CD8-positive, alpha-beta memory T cell (primary cell): Measurements from ENCODE around the gene LEF1. TPM values are rescaled to one million over a fixed set of nuclear protein-coding genes. Genes with fewer than 3 reads are reported as not detected.
A peak's percentile ranks its signal among the peaks of the same experiment; 100 is the strongest.

ENCODE experiments used
- CTCF ChIA-PET: fragments of 350-600 bp; sonication (Branson Sonifier 250); formaldehyde crosslinking; loops from one replicate; lab custom pipeline; 2021; ENCODE audit warnings: antibody characterized with exemption; lab: Charles Lee
- POLR2A ChIA-PET: fragments of 350-600 bp; sonication (Branson Sonifier 250); formaldehyde crosslinking; loops from one replicate; lab custom pipeline; 2021; ENCODE audit warnings: antibody characterized with exemption; lab: Charles Lee
- DNase-seq, 5 donors: peaks; one replicate each; pipeline versions ENCODE4 v3.0.0 to v3.0.0-alpha.2; 2020 to 2022; ENCODE audit warnings: mixed read lengths in 1 of 5
- H3K27ac ChIP-seq: one replicate; pipeline ENCODE4 v1.7.0; 2013; ENCODE audit warnings: low read depth, mild to moderate bottlenecking, low read length, moderate library complexity
- H3K27me3 ChIP-seq: 2 replicates; pipeline ENCODE4 v1.7.0; 2013; ENCODE audit warnings: low read length, mild to moderate bottlenecking; ENCODE audit not compliant: insufficient read depth, poor library complexity, severe bottlenecking
- H3K36me3 ChIP-seq: 2 replicates; pipeline ENCODE4 v1.7.0; 2013; ENCODE audit warnings: mild to moderate bottlenecking, low read length, moderate library complexity; ENCODE audit not compliant: insufficient read depth
- H3K4me1 ChIP-seq: 2 replicates; pipeline ENCODE4 v1.7.0; 2013; ENCODE audit warnings: mild to moderate bottlenecking, low read length, moderate library complexity; ENCODE audit not compliant: insufficient read depth
- H3K4me3 ChIP-seq: 2 replicates; pipeline ENCODE4 v1.7.0; 2013; ENCODE audit warnings: mild to moderate bottlenecking, low read length
- H3K9me3 ChIP-seq: 2 replicates; pipeline ENCODE4 v1.7.0; 2013; ENCODE audit warnings: mild to moderate bottlenecking, low read length
- H3K27ac Mint-ChIP-seq, 8 donors: one replicate each; pipeline ENCODE4 v1.8.0; 2020 to 2021; ENCODE audit warnings: mixed read lengths in 8 of 8, mild to moderate bottlenecking in 6 of 8, inconsistent platforms in 3 of 8, moderate library complexity in 3 of 8
- H3K27me3 Mint-ChIP-seq, 2 donors: one replicate each; pipeline ENCODE4 v1.8.0; 2020 to 2021; ENCODE audit warnings: mixed read lengths in 2 of 2, mild to moderate bottlenecking in 1 of 2, moderate library complexity in 1 of 2
- H3K36me3 Mint-ChIP-seq, 3 donors: one replicate each; pipeline ENCODE4 v1.8.0; 2020 to 2021; ENCODE audit warnings: mixed read lengths in 3 of 3, inconsistent platforms in 1 of 3, mild to moderate bottlenecking in 1 of 3
- H3K4me1 Mint-ChIP-seq, 3 donors: one replicate each; pipeline ENCODE4 v1.8.0; 2020 to 2021; ENCODE audit warnings: mixed read lengths in 3 of 3, inconsistent platforms in 1 of 3, mild to moderate bottlenecking in 1 of 3
- H3K4me3 Mint-ChIP-seq, 7 donors: one replicate each; pipeline ENCODE4 v1.8.0; 2020 to 2021; ENCODE audit warnings: mixed read lengths in 7 of 7, mild to moderate bottlenecking in 6 of 7, moderate library complexity in 4 of 7, inconsistent platforms in 2 of 7
- H3K9me3 Mint-ChIP-seq, 5 donors: one replicate each; pipeline ENCODE4 v1.8.0; 2020 to 2022; ENCODE audit warnings: mixed read lengths in 5 of 5, mild to moderate bottlenecking in 3 of 5, moderate library complexity in 2 of 5, inconsistent platforms in 1 of 5
- polyA plus RNA-seq: library from polyadenylated mRNA; unstranded; fragments of 300-500 nt; fragmentation: Illumina TruSeq; gene quantifications from one replicate; pipeline ENCODE4 v1.2.3, GENCODE V29; 2021
- total RNA-seq, 2 experiments: library from RNA; stranded (reverse); gene quantifications; one replicate each; pipeline ENCODE4 v1.2.3, GENCODE V29; 2021

LEF1 gene
- total and polyA plus RNA-seq, 3 experiments from 2014 or later: 53.2 to 230 (median 55.1) TPM

DNA sequence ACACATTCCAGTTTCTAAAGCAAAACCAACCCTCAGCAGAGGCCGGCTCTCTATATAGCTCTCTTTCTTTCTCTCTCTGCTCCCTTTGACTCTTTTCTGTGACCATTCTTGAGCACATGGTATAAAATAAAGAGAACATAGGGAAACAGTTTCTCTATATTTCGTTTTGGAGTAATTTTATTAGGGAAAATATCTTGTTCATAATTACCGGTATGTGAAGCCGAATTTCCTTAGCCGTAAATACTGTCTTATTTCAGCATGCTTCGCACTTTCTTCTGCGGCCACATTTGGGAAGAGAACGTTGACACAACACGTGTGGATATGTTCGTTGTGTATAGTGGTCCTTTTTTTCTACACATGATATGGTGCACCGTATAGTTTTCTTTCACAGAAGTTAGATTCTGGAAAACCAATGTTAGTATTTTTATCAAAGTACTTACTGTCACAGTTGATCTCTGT lies 4.9 kb upstream of the LEF1 start:
- Mint-ChIP-seq H3K4me3 (peak overlapping the region; percentile 82 to 93 (median 87)), H3K9me3 (peaks cover 0 to 3% (median 0%) of the 10 kb centered on the region in 5 donors), H3K4me1 (peaks cover 34 to 44% (median 42%) of the 10 kb centered on the region in 3 donors), H3K27me3 (peaks cover 29 to 56% of the 10 kb centered on the region in 2 donors), H3K27ac (peak overlapping the region in 3 of 8 donors; percentile 60 to 71 (median 61)), H3K36me3 (peaks cover 0 to 2% (median 0%) of the 10 kb centered on the region in 3 donors)
- Histone ChIP-seq H3K36me3 (no peaks in the 10 kb centered on the region), H3K9me3 (no peaks in the 10 kb centered on the region), H3K27me3 (no peaks in the 10 kb centered on the region), H3K4me3 (peak overlapping the region; percentile 71), H3K4me1 (peaks cover 33% of the 10 kb centered on the region), H3K27ac (peak overlapping the region; percentile 33)
- DNase-seq: no peak
- CTCF ChIA-PET: interaction anchor here (0.7 to 1.6 kb wide), 3 partner anchors 8 to 154 kb away, joined by 3 to 4 read pairs (median 3); no protein-coding TSS in a partner anchor
- POLR2A ChIA-PET: interaction anchor here (0.6 kb wide), 1 partner anchor 13 kb away, joined by 3 read pairs; no protein-coding TSS in a partner anchor

DNA sequence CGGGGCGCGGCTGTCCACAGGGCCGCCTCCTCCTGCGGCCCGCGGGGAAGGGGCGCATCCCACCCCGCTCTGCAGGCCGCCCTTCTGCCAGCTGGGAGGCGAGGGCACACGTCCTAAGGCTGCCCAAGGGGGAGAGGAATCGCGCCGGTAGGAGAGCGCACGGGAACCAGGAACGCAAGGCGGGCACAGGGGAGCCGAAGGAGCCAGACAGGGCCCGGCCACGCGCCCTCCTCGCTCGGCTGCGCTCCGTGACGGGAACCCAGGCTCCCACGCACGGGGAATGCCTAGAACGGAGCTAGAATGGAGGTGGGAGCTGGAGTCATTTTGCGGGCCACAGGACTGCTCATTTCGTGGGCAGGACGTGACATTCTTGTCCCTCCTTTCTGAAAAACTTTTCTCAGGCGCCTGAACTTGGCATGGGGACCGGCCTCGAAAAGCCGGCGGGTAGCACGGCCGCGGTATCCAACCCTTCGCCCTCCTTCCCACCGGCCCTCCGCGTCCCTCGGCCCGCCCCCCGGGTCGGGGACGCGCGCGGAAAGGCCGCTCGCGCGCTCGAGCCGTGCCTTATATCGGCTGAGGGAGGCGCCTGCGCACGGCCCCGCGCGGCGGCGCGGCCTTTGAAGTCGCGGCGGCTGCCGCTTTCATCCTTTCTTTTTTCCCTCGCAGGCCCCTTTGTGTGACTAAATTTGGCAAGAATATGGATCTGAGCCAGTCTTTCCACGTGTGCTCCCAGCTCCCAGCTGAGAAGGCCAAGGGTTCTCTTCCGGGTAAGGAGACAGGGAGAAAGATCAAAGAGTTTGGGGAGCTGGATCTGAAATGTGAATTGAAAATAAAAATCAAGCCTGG lies 4.2 kb upstream of the LEF1 start:
- ChIA-PET CTCF (interaction anchor here (0.7 to 1.6 kb wide), 4 partner anchors 8 to 154 kb away, joined by 3 to 4 read pairs (median 4); no protein-coding TSS in a partner anchor), POLR2A (interaction anchor here (0.6 kb wide), 1 partner anchor 12 kb away, joined by 3 read pairs; no protein-coding TSS in a partner anchor)
- DNase-seq: peak; percentile 43 to 82 (median 63)
- H3K9me3 Mint-ChIP-seq: peaks cover 0 to 3% (median 0%) of the 10 kb centered on the region in 5 donors
- peaks cover 29 to 61% of the 10 kb centered on the region in 2 donors for H3K27me3 Mint-ChIP-seq
- H3K27ac Mint-ChIP-seq: peak overlapping the region in 6 of 8 donors; percentile 23 to 87 (median 66)
- H3K27me3 ChIP-seq: no peaks in the 10 kb centered on the region
- H3K36me3 ChIP-seq: no peaks in the 10 kb centered on the region
- H3K27ac ChIP-seq: peak overlapping the region; percentile 33
- peak overlapping the region; percentile 82 to 93 (median 87) for H3K4me3 Mint-ChIP-seq
- H3K4me3 ChIP-seq: peak overlapping the region; percentile 71
- peaks cover 0 to 2% (median 0%) of the 10 kb centered on the region in 3 donors for H3K36me3 Mint-ChIP-seq
- no peaks in the 10 kb centered on the region for H3K9me3 ChIP-seq
- H3K4me1 ChIP-seq: peaks cover 33% of the 10 kb centered on the region
- H3K4me1 Mint-ChIP-seq: peaks cover 37 to 47% (median 44%) of the 10 kb centered on the region in 3 donors

DNA sequence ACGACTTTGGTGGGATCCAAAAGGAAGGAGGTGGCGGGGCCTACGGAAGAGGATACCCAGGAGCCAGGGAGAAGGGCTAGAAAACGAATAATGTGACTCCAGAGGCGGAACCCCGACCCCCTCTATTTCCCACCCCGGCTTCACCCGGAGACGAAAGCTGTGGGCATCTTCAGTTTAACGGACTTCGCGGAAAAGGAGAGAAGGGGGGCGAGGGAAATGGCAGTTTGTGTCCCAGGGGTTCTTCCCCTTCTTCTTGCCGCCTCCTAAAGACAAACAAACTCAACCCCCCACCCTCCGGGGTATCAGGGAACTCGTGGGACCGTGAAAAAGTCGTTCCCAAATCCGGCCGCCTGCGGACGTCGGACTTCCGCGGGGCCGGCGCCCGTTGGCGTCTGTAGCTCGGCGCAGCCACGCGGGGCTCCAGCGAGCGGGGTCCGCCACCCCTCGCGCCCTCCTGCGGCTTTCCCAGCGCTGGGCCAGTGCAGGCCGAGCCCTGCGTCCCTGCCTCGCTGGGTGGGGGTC lies 3.6 kb upstream of the LEF1 start:
- peak overlapping the region; percentile 71 for H3K4me3 ChIP-seq
- Mint-ChIP-seq H3K36me3 (peaks cover 0 to 5% (median 0%) of the 10 kb centered on the region in 3 donors), H3K9me3 (peaks cover 0 to 3% (median 0%) of the 10 kb centered on the region in 5 donors), H3K4me1 (peaks cover 37 to 51% (median 47%) of the 10 kb centered on the region in 3 donors), H3K27me3 (peaks cover 32 to 65% of the 10 kb centered on the region in 2 donors), H3K27ac (peak overlapping the region in 4 of 8 donors; percentile 11 to 80 (median 60)), H3K4me3 (peak overlapping the region; percentile 78 to 93 (median 88))
- CTCF ChIA-PET: interaction anchor here (0.9 to 1.6 kb wide), 3 partner anchors 9 to 56 kb away, joined by 3 to 4 read pairs (median 4); no protein-coding TSS in a partner anchor
- H3K27me3 ChIP-seq: no peaks in the 10 kb centered on the region
- peaks cover 33% of the 10 kb centered on the region for H3K4me1 ChIP-seq
- POLR2A ChIA-PET: interaction anchor here (1.0 kb wide), 1 partner anchor 12 kb away, joined by 5 read pairs; no protein-coding TSS in a partner anchor
- H3K27ac ChIP-seq: no peak overlapping the region
- H3K9me3 ChIP-seq: no peaks in the 10 kb centered on the region
- peak in 1 of 5 donors; percentile 35 for DNase-seq
- H3K36me3 ChIP-seq: no peaks in the 10 kb centered on the region

DNA sequence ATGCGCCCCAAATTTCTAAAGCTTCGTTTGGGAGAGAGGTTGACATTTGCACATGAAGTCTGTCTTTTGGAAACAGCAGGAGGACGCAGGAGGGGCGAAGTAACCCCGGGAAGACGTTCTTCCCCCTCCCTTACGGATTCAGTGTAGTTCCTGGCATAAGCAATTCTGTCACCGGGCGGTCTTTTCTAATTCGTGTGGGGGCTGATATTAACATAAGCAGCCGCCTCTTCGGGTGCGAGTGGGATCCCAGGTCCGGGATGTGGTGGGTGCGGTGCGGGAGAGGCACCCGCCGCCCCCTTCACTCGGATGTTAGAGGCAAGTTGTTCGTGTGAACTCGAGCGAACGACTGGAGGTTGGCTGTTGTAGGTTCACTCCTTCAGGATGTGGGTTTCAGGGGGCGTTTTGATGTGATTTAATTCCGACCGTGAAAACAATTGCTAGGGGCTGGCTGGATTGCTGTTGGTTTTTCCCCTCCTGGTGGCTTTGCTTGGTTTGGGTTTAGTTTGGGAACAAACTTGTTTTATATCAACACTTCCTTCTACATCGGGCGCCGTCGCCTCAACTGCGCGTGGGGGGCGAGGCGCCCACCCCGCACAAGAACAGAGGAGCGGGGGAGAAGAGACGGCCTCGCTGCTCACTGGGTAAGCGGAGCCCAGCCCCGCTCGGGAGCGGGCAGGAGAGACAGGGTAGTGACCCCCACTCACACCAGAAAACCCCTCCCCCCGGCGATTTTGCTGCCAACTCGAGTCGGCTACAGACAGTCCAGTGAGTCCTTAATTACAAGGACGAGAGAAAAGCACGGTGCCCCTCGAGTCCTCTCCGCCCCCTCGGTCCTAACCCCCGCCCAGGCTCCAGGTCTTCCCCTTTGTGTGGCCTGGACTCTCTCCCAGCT lies 2.9 kb upstream of the LEF1 start:
- Mint-ChIP-seq H3K27ac (peak overlapping the region in 6 of 8 donors; percentile 70 to 83 (median 78)), H3K4me3 (peak overlapping the region; percentile 78 to 93 (median 87)), H3K36me3 (peaks cover 0 to 8% (median 0%) of the 10 kb centered on the region in 3 donors), H3K4me1 (peaks cover 38 to 57% (median 53%) of the 10 kb centered on the region in 3 donors), H3K27me3 (peaks cover 35 to 70% of the 10 kb centered on the region in 2 donors), H3K9me3 (peaks cover 0 to 3% (median 0%) of the 10 kb centered on the region in 5 donors)
- Histone ChIP-seq H3K4me3 (peak overlapping the region; percentile 71), H3K4me1 (peaks cover 33% of the 10 kb centered on the region), H3K27ac (no peak overlapping the region), H3K36me3 (no peaks in the 10 kb centered on the region), H3K27me3 (no peaks in the 10 kb centered on the region), H3K9me3 (no peaks in the 10 kb centered on the region)
- DNase-seq: peak in 4 of 5 donors; percentile 29 to 92 (median 71)
- CTCF ChIA-PET: interaction anchor here (0.9 to 1.6 kb wide), 5 partner anchors 10 to 322 kb away, joined by 3 to 4 read pairs (median 4); no protein-coding TSS in a partner anchor
- POLR2A ChIA-PET: interaction anchor here (1.0 kb wide), 1 partner anchor 12 kb away, joined by 5 read pairs; no protein-coding TSS in a partner anchor

DNA sequence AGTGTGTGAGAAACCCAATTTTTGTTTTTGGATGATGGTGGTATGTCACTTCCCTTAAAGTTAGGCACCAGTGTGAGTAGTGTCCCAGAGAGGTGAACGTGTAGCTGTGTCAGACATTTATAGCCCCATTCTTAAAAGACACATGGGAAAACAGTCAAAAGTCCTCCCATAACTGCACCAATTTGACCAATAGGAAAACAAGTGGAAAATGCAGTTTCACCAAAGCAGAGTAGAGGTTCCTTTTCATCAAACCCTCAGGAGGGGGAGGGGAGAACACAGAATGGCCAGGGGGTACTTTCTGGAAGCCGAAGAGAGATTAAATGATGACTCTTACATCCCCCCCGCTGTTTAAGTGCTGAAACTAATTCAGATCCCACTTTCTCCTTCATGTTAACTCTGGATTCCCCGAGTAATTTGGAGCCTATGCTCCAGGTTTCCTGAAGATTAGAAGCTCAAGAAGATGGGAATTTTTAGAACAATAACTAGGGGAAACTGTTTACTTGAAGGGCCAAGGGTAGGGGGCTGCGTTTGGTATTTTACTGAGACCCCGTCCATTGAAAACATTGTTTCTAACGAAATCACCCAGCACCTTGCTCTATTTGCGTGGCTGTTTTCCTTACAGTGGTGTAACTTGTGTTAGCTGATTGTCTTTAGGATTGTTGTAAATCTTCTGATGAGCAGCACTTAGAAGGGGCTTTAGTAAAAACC lies 2.1 kb upstream of the LEF1 start:
- peak in 1 of 5 donors; percentile 36 for DNase-seq
- Mint-ChIP-seq H3K27ac (peak overlapping the region in 6 of 8 donors; percentile 33 to 83 (median 70)), H3K27me3 (peaks cover 39 to 73% of the 10 kb centered on the region in 2 donors), H3K9me3 (peaks cover 0 to 3% (median 0%) of the 10 kb centered on the region in 5 donors), H3K4me3 (peak overlapping the region; percentile 78 to 93 (median 87)), H3K36me3 (peaks cover 0 to 12% (median 0%) of the 10 kb centered on the region in 3 donors), H3K4me1 (peaks cover 38 to 65% (median 57%) of the 10 kb centered on the region in 3 donors)
- H3K27me3 ChIP-seq: no peaks in the 10 kb centered on the region
- ChIA-PET CTCF (interaction anchor here (1.1 to 1.2 kb wide), 2 partner anchors 141 to 323 kb away, joined by 3 to 4 read pairs; no protein-coding TSS in a partner anchor), POLR2A (no interaction called here)
- peaks cover 33% of the 10 kb centered on the region for H3K4me1 ChIP-seq
- peak overlapping the region; percentile 71 for H3K4me3 ChIP-seq
- H3K36me3 ChIP-seq: no peaks in the 10 kb centered on the region
- no peak overlapping the region for H3K27ac ChIP-seq
- no peaks in the 10 kb centered on the region for H3K9me3 ChIP-seq

DNA sequence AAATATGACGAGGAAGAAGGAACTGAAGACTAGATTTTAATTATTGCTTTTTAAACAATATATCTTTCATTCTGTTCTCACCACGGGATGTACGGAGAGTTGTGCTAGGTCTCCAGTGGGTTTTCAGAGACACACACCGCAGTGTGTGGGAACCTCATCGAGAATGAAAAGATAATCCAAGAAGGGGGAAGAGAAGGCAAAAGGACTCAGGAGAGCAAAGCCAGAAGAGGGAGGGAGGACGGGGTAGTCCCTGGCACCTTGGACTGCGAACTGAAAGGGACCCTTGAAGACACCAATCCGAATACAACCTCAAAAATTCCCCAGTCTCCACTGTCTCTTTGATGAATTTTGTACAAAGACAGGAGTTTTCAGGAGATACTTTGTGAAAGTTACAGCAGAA lies 932 bp upstream of the LEF1 start:
- Histone ChIP-seq H3K36me3 (peaks cover 5% of the 10 kb centered on the region), H3K4me3 (peak overlapping the region; percentile 64), H3K27me3 (no peaks in the 10 kb centered on the region), H3K27ac (no peak overlapping the region), H3K4me1 (peaks cover 33% of the 10 kb centered on the region), H3K9me3 (no peaks in the 10 kb centered on the region)
- H3K9me3 Mint-ChIP-seq: peaks cover 0 to 3% (median 0%) of the 10 kb centered on the region in 5 donors
- H3K36me3 Mint-ChIP-seq: peaks cover 0 to 15% (median 0%) of the 10 kb centered on the region in 3 donors
- CTCF ChIA-PET: no interaction called here
- POLR2A ChIA-PET: no interaction called here
- H3K27ac Mint-ChIP-seq: peak overlapping the region in 2 of 8 donors; percentile 15 to 49
- peak overlapping the region; percentile 90 to 94 (median 92) for H3K4me3 Mint-ChIP-seq
- no peak for DNase-seq
- peaks cover 38 to 66% (median 57%) of the 10 kb centered on the region in 3 donors for H3K4me1 Mint-ChIP-seq
- H3K27me3 Mint-ChIP-seq: peaks cover 41 to 79% of the 10 kb centered on the region in 2 donors
